Measurements from ENCODE around the gene CSNK1A1.
A peak's percentile ranks its signal among the peaks of the same experiment; 100 is the strongest.

Gene CSNK1A1

DNA sequence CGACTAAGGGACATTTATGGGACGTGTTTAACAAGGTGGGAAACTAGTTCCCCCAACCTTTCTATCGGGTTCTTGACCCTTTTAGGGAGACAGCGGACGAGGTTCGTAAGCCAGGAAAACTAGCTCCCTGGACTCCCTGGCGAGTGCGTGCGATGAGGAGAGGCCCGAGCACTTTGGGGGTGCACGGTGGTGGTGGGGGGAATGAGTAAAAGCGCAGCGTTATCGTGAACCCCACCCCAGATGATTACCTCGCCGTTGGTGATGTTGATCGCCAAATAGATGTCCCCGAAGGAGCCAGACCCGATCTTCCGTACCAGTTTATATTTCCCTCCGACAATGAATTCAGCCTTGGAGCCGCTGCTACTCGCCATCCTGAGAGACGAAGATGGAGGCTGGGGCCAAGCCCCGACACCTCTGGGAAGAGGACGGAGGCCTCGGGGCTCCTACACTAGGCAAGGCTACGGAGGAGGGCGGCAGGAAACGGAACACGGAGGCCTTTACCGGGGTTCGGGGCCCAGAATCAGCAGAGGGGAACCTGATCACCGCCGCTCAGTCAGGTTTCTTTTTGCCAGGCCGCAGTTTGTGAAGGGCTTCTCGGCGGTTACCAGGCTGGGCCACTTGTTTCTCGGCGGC is 529 bp downstream of the CSNK1A1 start:
- H3K36me3 ChIP-seq (ENCODE audit: control insufficient read depth in 1 of 2, insufficient read depth in 2 of 2, low read length in 2 of 2) = peaks cover 13 to 25% of the 10 kb centered on the region in 2 donors
- no peaks in the 10 kb centered on the region for H3K9me3 ChIP-seq (ENCODE audit: control insufficient read depth in 1 of 2, low read length in 2 of 2)
- H3K4me1 ChIP-seq (ENCODE audit: control insufficient read depth in 1 of 2, insufficient read depth in 2 of 2, low read length in 2 of 2) = peaks cover 17 to 27% of the 10 kb centered on the region in 2 donors
- H3K27me3 ChIP-seq (ENCODE audit: control insufficient read depth in 1 of 2, insufficient read depth in 2 of 2, low read length in 2 of 2) = no peaks in the 10 kb centered on the region
- peak overlapping the region; percentile 79 to 96 for H3K4me3 ChIP-seq (ENCODE audit: low read depth in 1 of 2, low read length in 2 of 2)
- H3K9ac ChIP-seq (ENCODE audit: low read depth in 1 of 2, low read length in 2 of 2) = peak overlapping the region; percentile 94 to 100
- H3K27ac ChIP-seq (ENCODE audit: low read depth, low read length) = peak overlapping the region; percentile 91

DNA sequence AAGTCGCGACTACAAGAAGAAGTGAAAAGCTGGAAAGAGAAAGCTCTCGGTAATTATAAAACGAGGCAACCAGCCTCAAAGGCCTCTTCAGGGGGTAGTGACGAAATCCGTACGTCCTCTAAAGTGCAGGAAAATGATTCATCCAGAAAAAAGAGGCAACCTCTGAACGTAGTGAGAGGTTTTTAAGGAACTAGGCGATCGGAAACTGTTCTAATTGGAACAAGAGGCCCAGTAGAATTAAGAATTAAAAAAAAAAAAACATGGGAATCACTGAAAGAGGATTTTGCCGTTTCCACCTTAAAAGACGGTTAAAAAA is 1.0 kb downstream of the CSNK1A1 start:
- Histone ChIP-seq H3K9me3 (ENCODE audit: control insufficient read depth in 1 of 2, low read length in 2 of 2) (no peaks in the 10 kb centered on the region), H3K4me1 (ENCODE audit: control insufficient read depth in 1 of 2, insufficient read depth in 2 of 2, low read length in 2 of 2) (peaks cover 20 to 31% of the 10 kb centered on the region in 2 donors), H3K9ac (ENCODE audit: low read depth in 1 of 2, low read length in 2 of 2) (peak overlapping the region; percentile 94 to 100), H3K36me3 (ENCODE audit: control insufficient read depth in 1 of 2, insufficient read depth in 2 of 2, low read length in 2 of 2) (peaks cover 18 to 30% of the 10 kb centered on the region in 2 donors), H3K27ac (ENCODE audit: low read depth, low read length) (peak overlapping the region; percentile 91), H3K27me3 (ENCODE audit: control insufficient read depth in 1 of 2, insufficient read depth in 2 of 2, low read length in 2 of 2) (no peaks in the 10 kb centered on the region), H3K4me3 (ENCODE audit: low read depth in 1 of 2, low read length in 2 of 2) (peak overlapping the region; percentile 79 to 96)

DNA sequence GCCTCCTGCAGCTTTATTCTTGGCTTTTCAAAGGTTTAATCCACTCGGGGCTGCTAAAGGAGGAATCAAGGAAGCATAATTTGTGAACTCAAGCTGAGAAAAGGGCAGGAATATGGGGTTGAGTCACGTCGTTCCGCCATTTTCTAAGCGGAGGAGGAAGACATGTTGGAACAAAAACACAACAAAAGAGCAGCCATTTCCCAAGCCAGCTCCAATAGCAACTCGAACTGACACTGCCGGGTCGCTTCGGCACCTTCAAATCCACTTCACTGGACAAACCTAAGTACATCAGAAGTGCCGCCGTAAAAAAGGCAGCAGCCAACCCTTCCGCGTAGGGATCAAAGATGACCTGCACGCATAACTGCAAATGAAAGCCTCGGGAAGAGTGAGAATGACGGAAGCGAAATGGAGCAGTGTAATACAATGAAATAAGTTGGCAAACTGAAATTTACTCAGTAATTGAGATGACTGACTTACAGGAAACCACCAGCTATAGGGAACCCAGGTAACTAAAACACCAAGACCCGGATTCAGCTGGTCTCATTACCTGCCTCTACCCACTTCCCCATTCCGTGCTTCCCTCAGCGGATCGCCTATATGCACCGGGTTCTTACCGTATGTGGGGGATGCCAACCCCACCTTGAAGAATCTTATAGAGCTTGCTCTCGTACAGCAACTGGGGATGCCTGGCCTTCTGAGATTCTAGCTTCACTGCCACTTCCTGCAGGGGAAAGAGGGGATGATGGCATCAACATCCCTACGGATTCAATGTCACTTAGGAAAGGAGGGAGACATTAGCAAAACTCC is 1.6 kb downstream of the CSNK1A1 start:
- Histone ChIP-seq H3K27me3 (ENCODE audit: control insufficient read depth in 1 of 2, insufficient read depth in 2 of 2, low read length in 2 of 2) (no peaks in the 10 kb centered on the region), H3K4me1 (ENCODE audit: control insufficient read depth in 1 of 2, insufficient read depth in 2 of 2, low read length in 2 of 2) (peaks cover 25 to 33% of the 10 kb centered on the region in 2 donors), H3K27ac (ENCODE audit: low read depth, low read length) (peak overlapping the region; percentile 91), H3K9ac (ENCODE audit: low read depth in 1 of 2, low read length in 2 of 2) (peak overlapping the region; percentile 94 to 100), H3K36me3 (ENCODE audit: control insufficient read depth in 1 of 2, insufficient read depth in 2 of 2, low read length in 2 of 2) (peaks cover 19 to 35% of the 10 kb centered on the region in 2 donors), H3K9me3 (ENCODE audit: control insufficient read depth in 1 of 2, low read length in 2 of 2) (no peaks in the 10 kb centered on the region), H3K4me3 (ENCODE audit: low read depth in 1 of 2, low read length in 2 of 2) (peak overlapping the region; percentile 79 to 96)

DNA sequence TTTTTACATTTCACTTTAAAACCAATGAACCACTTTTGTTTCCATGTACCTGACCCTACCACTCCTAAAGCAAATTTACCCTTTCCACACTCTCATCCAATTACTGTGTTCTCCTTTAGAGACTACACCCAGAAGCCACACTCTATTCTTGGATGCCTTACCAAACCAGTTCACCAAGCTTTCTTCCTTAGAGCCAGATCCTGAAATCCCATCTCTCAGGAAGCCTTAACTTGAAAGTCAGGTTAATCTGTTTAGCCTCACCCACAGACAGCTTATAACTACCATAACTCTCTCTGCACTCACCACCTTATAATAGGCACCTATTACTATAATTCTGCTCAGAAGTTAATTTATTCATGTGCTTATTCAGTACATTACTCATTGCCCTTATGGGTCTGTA is 4.3 kb downstream of the CSNK1A1 start:
- no peaks in the 10 kb centered on the region for H3K27me3 ChIP-seq (ENCODE audit: control insufficient read depth in 1 of 2, insufficient read depth in 2 of 2, low read length in 2 of 2)
- H3K27ac ChIP-seq (ENCODE audit: low read depth, low read length) = no peak overlapping the region
- peak overlapping the region in 1 of 2 donors; percentile 16 for H3K9ac ChIP-seq (ENCODE audit: low read depth in 1 of 2, low read length in 2 of 2)
- peaks cover 38 to 48% of the 10 kb centered on the region in 2 donors for H3K4me1 ChIP-seq (ENCODE audit: control insufficient read depth in 1 of 2, insufficient read depth in 2 of 2, low read length in 2 of 2)
- H3K9me3 ChIP-seq (ENCODE audit: control insufficient read depth in 1 of 2, low read length in 2 of 2) = no peaks in the 10 kb centered on the region
- H3K4me3 ChIP-seq (ENCODE audit: low read depth in 1 of 2, low read length in 2 of 2) = no peak overlapping the region
- H3K36me3 ChIP-seq (ENCODE audit: control insufficient read depth in 1 of 2, insufficient read depth in 2 of 2, low read length in 2 of 2) = peaks cover 26 to 42% of the 10 kb centered on the region in 2 donors

DNA sequence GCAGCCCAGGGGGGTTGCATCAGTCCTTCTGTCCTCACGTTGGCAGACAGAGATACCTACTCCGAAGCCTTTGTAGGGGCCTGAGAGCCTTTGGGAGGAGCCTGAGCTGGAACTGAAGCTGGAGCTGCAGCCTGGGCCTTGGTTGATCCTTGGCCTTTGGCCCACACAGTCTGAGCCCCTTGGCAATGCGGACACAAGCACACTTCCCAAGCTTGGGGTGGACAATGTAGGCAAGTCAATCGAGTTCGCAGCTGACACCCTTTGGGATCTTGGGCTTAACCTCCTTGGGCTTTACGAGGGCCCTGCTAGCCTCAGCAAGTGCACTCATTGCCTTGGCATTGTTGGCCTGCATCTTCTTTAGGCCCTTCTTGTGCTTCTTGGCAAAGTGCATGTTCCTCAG is 5.9 kb downstream of the CSNK1A1 start:
- no peaks in the 10 kb centered on the region for H3K9me3 ChIP-seq (ENCODE audit: control insufficient read depth in 1 of 2, low read length in 2 of 2)
- H3K4me1 ChIP-seq (ENCODE audit: control insufficient read depth in 1 of 2, insufficient read depth in 2 of 2, low read length in 2 of 2) = peaks cover 40 to 48% of the 10 kb centered on the region in 2 donors
- no peaks in the 10 kb centered on the region for H3K27me3 ChIP-seq (ENCODE audit: control insufficient read depth in 1 of 2, insufficient read depth in 2 of 2, low read length in 2 of 2)
- H3K4me3 ChIP-seq (ENCODE audit: low read depth in 1 of 2, low read length in 2 of 2) = no peak overlapping the region
- H3K9ac ChIP-seq (ENCODE audit: low read depth in 1 of 2, low read length in 2 of 2) = no peak overlapping the region
- no peak overlapping the region for H3K27ac ChIP-seq (ENCODE audit: low read depth, low read length)
- peaks cover 27 to 43% of the 10 kb centered on the region in 2 donors for H3K36me3 ChIP-seq (ENCODE audit: control insufficient read depth in 1 of 2, insufficient read depth in 2 of 2, low read length in 2 of 2)

DNA sequence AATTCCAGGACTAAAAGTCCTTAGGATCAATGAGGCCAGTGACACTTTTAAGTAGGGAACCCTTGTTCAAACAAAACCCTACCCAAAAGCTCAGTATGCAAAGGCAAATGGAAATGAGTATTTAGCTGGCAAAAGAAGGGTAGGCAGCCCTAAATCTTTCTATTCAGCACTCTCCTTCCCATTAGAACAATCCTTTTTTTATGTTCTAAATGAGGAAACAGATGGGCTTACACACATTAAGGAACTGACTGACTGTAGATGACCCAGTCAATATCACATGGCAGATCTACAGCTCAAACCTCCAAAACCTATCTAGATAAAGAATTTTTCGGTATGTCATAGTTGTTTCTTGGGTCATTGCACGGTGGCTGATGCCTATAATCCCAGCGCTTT is 7.2 kb downstream of the CSNK1A1 start:
- no peaks in the 10 kb centered on the region for H3K9me3 ChIP-seq (ENCODE audit: control insufficient read depth in 1 of 2, low read length in 2 of 2)

DNA sequence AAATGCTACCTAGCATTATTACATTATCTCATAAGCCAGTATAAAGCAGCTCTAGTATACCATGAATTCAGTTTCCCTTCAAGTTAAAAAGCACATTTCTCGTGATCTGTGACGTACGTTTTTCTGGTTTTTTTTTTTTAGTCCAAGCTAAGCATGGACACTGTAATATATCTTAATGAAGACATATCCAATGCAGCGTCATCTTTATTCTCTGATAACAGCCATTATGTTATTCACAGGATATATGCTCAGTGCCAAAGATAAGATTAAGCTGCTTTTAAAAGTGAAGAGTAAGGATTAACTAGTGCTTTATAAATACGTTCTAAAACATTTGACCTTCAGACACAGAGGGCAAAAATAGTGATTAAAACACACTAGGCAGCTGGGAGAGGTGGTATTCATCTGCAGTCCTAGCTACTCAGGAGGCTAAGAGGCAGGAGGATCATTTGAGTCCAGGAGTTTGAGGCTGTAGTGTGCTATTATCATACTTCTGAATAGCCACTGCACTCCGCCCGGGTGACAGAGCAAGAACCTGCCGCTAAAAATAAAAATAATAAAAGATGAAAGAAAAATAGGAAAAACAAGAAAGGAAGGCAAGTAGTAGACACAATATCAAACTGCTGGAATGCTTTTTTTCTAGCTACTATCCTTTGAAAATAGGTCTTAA is 7.7 kb downstream of the CSNK1A1 start:
- no peaks in the 10 kb centered on the region for H3K27me3 ChIP-seq (ENCODE audit: control insufficient read depth in 1 of 2, insufficient read depth in 2 of 2, low read length in 2 of 2)
- H3K4me3 ChIP-seq (ENCODE audit: low read depth in 1 of 2, low read length in 2 of 2) = no peak overlapping the region
- peaks cover 24 to 43% of the 10 kb centered on the region in 2 donors for H3K36me3 ChIP-seq (ENCODE audit: control insufficient read depth in 1 of 2, insufficient read depth in 2 of 2, low read length in 2 of 2)
- peak overlapping the region in 1 of 2 donors; percentile 32 for H3K9ac ChIP-seq (ENCODE audit: low read depth in 1 of 2, low read length in 2 of 2)
- H3K27ac ChIP-seq (ENCODE audit: low read depth, low read length) = no peak overlapping the region
- H3K9me3 ChIP-seq (ENCODE audit: control insufficient read depth in 1 of 2, low read length in 2 of 2) = no peaks in the 10 kb centered on the region
- H3K4me1 ChIP-seq (ENCODE audit: control insufficient read depth in 1 of 2, insufficient read depth in 2 of 2, low read length in 2 of 2) = peaks cover 40 to 45% of the 10 kb centered on the region in 2 donors

More for the DNA sequence above, 7.2 kb downstream of the CSNK1A1 start:
- Histone ChIP-seq H3K4me1 (ENCODE audit: control insufficient read depth in 1 of 2, insufficient read depth in 2 of 2, low read length in 2 of 2) (peaks cover 46 to 50% of the 10 kb centered on the region in 2 donors), H3K27me3 (ENCODE audit: control insufficient read depth in 1 of 2, insufficient read depth in 2 of 2, low read length in 2 of 2) (no peaks in the 10 kb centered on the region), H3K9ac (ENCODE audit: low read depth in 1 of 2, low read length in 2 of 2) (no peak overlapping the region), H3K36me3 (ENCODE audit: control insufficient read depth in 1 of 2, insufficient read depth in 2 of 2, low read length in 2 of 2) (peaks cover 26 to 47% of the 10 kb centered on the region in 2 donors), H3K27ac (ENCODE audit: low read depth, low read length) (no peak overlapping the region), H3K4me3 (ENCODE audit: low read depth in 1 of 2, low read length in 2 of 2) (no peak overlapping the region)

DNA sequence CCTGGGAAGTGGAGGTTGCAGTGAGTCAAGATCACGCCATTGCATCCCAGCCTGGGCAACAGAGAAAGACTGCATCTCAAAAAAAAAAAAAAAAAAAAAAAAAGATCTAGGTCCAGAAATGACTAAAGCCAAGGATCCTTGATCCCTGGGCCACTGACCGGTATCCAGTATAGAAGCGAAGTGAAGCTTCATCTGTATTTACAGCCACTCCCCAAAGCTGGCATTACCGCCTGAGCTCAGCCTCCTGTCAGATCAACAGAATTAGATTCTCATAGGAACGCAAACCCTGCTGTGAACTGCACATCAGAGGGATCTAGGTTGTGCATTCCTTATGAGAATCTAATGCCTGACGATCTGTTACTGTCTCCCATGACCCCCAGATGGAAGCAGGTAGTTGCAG is 9.3 kb downstream of the CSNK1A1 start:
- no peak overlapping the region for H3K9ac ChIP-seq (ENCODE audit: low read depth in 1 of 2, low read length in 2 of 2)
- peaks cover 22 to 39% of the 10 kb centered on the region in 2 donors for H3K36me3 ChIP-seq (ENCODE audit: control insufficient read depth in 1 of 2, insufficient read depth in 2 of 2, low read length in 2 of 2)
- no peak overlapping the region for H3K4me3 ChIP-seq (ENCODE audit: low read depth in 1 of 2, low read length in 2 of 2)
- no peaks in the 10 kb centered on the region for H3K27me3 ChIP-seq (ENCODE audit: control insufficient read depth in 1 of 2, insufficient read depth in 2 of 2, low read length in 2 of 2)
- no peak overlapping the region for H3K27ac ChIP-seq (ENCODE audit: low read depth, low read length)
- H3K4me1 ChIP-seq (ENCODE audit: control insufficient read depth in 1 of 2, insufficient read depth in 2 of 2, low read length in 2 of 2) = peaks cover 29 to 36% of the 10 kb centered on the region in 2 donors
- H3K9me3 ChIP-seq (ENCODE audit: control insufficient read depth in 1 of 2, low read length in 2 of 2) = no peaks in the 10 kb centered on the region

DNA sequence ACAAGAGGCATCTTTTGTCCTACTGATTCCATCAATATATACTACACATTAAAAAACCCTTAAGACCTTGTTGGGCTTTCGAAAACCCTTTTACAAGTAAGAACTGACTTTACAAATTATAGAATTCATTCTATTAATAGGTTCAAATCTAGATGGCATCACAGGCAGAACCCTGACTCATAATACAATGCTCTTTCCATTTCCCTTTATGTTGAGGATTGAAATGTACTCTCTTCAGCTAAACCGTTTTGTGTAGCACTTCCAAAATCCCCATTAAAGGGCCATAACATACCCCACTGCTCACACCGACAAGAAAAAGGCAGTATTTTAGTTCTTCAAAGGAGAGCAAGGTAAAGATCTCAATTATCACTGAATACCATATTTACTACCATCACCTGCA is 11.2 kb downstream of the CSNK1A1 start:
- no peak overlapping the region for H3K9ac ChIP-seq (ENCODE audit: low read depth in 1 of 2, low read length in 2 of 2)
- no peaks in the 10 kb centered on the region for H3K27me3 ChIP-seq (ENCODE audit: control insufficient read depth in 1 of 2, insufficient read depth in 2 of 2, low read length in 2 of 2)
- peaks cover 11 to 36% of the 10 kb centered on the region in 2 donors for H3K36me3 ChIP-seq (ENCODE audit: control insufficient read depth in 1 of 2, insufficient read depth in 2 of 2, low read length in 2 of 2)
- no peak overlapping the region for H3K27ac ChIP-seq (ENCODE audit: low read depth, low read length)
- no peak overlapping the region for H3K4me3 ChIP-seq (ENCODE audit: low read depth in 1 of 2, low read length in 2 of 2)
- no peaks in the 10 kb centered on the region for H3K9me3 ChIP-seq (ENCODE audit: control insufficient read depth in 1 of 2, low read length in 2 of 2)
- H3K4me1 ChIP-seq (ENCODE audit: control insufficient read depth in 1 of 2, insufficient read depth in 2 of 2, low read length in 2 of 2) = peaks cover 20 to 30% of the 10 kb centered on the region in 2 donors

All from duodenal mucosa (tissue), 2 donors.